Left forelimb (tissue), 1 donor: ENCODE data around the gene WDR64.
"Not testable (repeated sequence)": the region's sequence is repeated elsewhere in the genome, so short reads cannot be mapped to it uniquely, and the experiment has no call there.

Source experiments
- DNase-seq: peaks from one replicate; pipeline ENCODE4 v3.0.0-alpha.2; 2018; ENCODE audit warnings: low spot score

WDR64 gene

GRCh38 chr1:241701483-241702295 is 49.6 kb downstream of the WDR64 start:
- no peak for DNase-seq

- DNase-seq: no peak
These were observed 50.6 kb downstream of the WDR64 start for GRCh38 chr1:241702442-241703373.

- DNase-seq: not testable (repeated sequence)
These were observed 51.7 kb downstream of the WDR64 start for GRCh38 chr1:241703739-241704138.

GRCh38 chr1:241706257-241706656 is 54.2 kb downstream of the WDR64 start:
- DNase-seq: no peak

GRCh38 chr1:241706967-241707366 is 54.9 kb downstream of the WDR64 start:
- DNase-seq: no peak

GRCh38 chr1:241707442-241707841 is 55.4 kb downstream of the WDR64 start:
- no peak for DNase-seq

- DNase-seq: no peak
These were observed 59.2 kb downstream of the WDR64 start for GRCh38 chr1:241711326-241711725.

GRCh38 chr1:241713316-241713715 is 61.2 kb downstream of the WDR64 start:
- no peak for DNase-seq

GRCh38 chr1:241714321-241715218 is 62.5 kb downstream of the WDR64 start:
- DNase-seq: no peak

GRCh38 chr1:241715435-241715834 is 63.4 kb downstream of the WDR64 start:
- no peak for DNase-seq

- no peak for DNase-seq
These were observed 63.9 kb downstream of the WDR64 start for GRCh38 chr1:241715956-241716355.

GRCh38 chr1:241716915-241717656 is 65.0 kb downstream of the WDR64 start:
- DNase-seq: no peak

- no peak for DNase-seq
These were observed 65.9 kb downstream of the WDR64 start for GRCh38 chr1:241717975-241718374.

- no peak for DNase-seq
These were observed 68.9 kb downstream of the WDR64 start for GRCh38 chr1:241721011-241721410.

GRCh38 chr1:241722947-241723346 is 70.9 kb downstream of the WDR64 start:
- DNase-seq: no peak

GRCh38 chr1:241724741-241725356 is 72.8 kb downstream of the WDR64 start:
- DNase-seq: no peak

- DNase-seq: no peak
These were observed 78.0 kb downstream of the WDR64 start for GRCh38 chr1:241730031-241730430.

- DNase-seq: no peak
These were observed 81.8 kb downstream of the WDR64 start for GRCh38 chr1:241733899-241734298.

- no peak for DNase-seq
These were observed 82.5 kb downstream of the WDR64 start for GRCh38 chr1:241734533-241734932.

- DNase-seq: not testable (repeated sequence)
These were observed 83.4 kb downstream of the WDR64 start for GRCh38 chr1:241735493-241735926.

GRCh38 chr1:241736387-241736786 is 84.3 kb downstream of the WDR64 start:
- DNase-seq: no peak
